NCI-H187 (cell line): Measurements from ENCODE around the gene KCP.
"Not testable (repeated sequence)": the region's sequence is repeated elsewhere in the genome, so short reads cannot be mapped to it uniquely, and the experiment has no call there.

ENCODE experiments used
- DNase-seq, 2 experiments: peaks; one replicate each; lab custom pipeline; 2025; lab: John Stamatoyannopoulos, UW

The KCP gene

GRCh38 chr7:128921866-128922440 lies 11.4 kb upstream of the KCP start:
- no peak for DNase-seq

- DNase-seq, result no peak
Measured at GRCh38 chr7:128920913-128921582, 10.5 kb upstream of the KCP start.

GRCh38 chr7:128919881-128920799 lies 9.6 kb upstream of the KCP start:
- no peak for DNase-seq

GRCh38 chr7:128919241-128919640 lies 8.7 kb upstream of the KCP start:
- DNase-seq, result no peak

- no peak for DNase-seq
Measured at GRCh38 chr7:128918016-128918665, 7.6 kb upstream of the KCP start.

GRCh38 chr7:128917122-128917521 lies 6.6 kb upstream of the KCP start:
- DNase-seq, result no peak

GRCh38 chr7:128916643-128916915 lies 6.1 kb upstream of the KCP start:
- DNase-seq, result no peak

- no peak for DNase-seq
Measured at GRCh38 chr7:128915841-128916642, 5.5 kb upstream of the KCP start.

- DNase-seq, result no peak
Measured at GRCh38 chr7:128915271-128915819, 4.8 kb upstream of the KCP start.

- DNase-seq, result no peak
Measured at GRCh38 chr7:128914566-128915151, 4.2 kb upstream of the KCP start.

GRCh38 chr7:128913870-128914565 lies 3.5 kb upstream of the KCP start:
- no peak for DNase-seq

GRCh38 chr7:128912709-128913495 lies 2.4 kb upstream of the KCP start:
- DNase-seq, result not testable (repeated sequence)

GRCh38 chr7:128912281-128912680 lies 1.8 kb upstream of the KCP start:
- no peak for DNase-seq

GRCh38 chr7:128911423-128912031 lies 1.0 kb upstream of the KCP start:
- DNase-seq, result no peak

- DNase-seq, result no peak
Measured at GRCh38 chr7:128909625-128910568, 612 bp downstream of the KCP start.

GRCh38 chr7:128908750-128909624 lies 1.5 kb downstream of the KCP start:
- no peak for DNase-seq
